NK-92 treated with Interleukin-12 subunit alpha and Interleukin-12 subunit beta, amount 100 ng/mL, for 24 hours (cell line): ENCODE measurements around the gene ADGRE3.
"Not testable (repeated sequence)": the region's sequence is repeated elsewhere in the genome, so short reads cannot be mapped to it uniquely, and the experiment has no call there.

Experiments used
- DNase-seq: peaks from one replicate; lab custom pipeline; 2025; lab: John Stamatoyannopoulos, UW

The ADGRE3 gene

DNA sequence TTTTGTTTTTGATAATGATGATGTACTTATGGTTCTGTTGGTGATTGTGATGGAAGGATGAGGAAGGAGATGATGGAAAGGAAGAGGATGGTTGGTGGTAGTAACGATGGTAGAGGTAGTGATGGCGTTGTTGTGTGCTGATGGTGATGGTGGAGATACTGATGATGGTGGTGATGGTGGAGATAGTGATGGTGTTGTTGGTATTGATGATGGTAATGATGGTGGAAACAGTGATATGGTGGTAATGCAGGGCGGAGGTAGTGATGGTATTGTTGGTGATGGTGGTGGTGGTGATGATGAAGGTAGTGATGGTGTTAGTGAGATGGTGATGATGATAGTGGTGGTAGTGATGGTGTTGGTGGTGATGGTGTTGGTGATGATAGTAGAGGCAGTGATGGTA lies 79.1 kb downstream of the ADGRE3 start:
- no peak for DNase-seq

DNA sequence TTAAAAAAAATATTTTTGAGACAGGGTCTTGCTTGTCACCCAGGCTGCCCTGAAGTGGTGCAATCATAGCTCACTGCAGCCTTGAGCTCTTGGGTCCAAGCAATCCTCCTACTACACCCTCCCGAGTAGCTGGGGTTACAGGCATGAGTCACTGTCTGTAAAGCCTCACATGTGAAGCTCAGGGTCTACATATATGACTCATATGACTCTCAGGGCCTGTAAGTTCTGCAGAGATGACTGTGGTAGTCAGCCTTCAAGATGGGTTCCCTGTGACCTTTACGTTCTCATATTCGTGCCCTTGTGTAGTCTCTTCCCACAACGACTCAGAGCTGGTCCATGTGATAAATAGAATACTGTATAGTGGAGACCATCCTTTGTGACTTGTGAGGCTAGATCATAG lies 85.2 kb downstream of the ADGRE3 start:
- peak; percentile 31 for DNase-seq

DNA sequence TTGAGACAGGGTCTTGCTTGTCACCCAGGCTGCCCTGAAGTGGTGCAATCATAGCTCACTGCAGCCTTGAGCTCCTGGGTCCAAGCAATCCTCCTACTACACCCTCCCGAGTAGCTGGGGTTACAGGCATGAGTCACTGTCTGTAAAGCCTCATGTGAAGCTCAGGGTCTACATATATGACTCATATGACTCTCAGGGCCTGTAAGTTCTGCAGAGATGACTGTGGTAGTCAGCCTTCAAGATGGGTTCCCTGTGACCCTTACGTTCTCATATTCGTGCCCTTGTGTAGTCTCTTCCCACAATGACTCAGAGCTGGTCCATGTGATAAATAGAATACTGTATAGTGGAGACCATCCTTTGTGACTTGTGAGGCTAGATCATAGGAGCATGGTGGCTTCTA lies 89.5 kb downstream of the ADGRE3 start:
- peak; percentile 58 for DNase-seq

DNA sequence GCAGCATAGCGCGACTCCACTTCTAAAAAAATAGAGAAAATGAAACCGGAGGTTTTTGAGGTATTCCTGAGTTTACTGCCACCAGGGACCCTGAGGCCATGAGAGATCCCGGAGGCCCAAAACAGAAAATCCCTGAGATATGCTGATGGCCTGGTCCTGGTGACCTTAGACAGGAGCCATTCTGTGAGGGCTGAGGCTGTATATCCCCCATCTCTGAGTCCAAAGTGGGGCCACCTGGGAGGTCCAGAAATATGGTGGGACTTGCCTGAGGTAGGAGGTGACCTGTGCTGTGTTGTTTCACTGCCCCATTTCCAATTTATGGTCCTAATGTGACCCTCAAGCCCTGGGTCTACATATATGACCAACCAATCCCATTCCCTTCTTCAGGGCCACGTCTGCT lies 90.3 kb downstream of the ADGRE3 start:
- not testable (repeated sequence) for DNase-seq

DNA sequence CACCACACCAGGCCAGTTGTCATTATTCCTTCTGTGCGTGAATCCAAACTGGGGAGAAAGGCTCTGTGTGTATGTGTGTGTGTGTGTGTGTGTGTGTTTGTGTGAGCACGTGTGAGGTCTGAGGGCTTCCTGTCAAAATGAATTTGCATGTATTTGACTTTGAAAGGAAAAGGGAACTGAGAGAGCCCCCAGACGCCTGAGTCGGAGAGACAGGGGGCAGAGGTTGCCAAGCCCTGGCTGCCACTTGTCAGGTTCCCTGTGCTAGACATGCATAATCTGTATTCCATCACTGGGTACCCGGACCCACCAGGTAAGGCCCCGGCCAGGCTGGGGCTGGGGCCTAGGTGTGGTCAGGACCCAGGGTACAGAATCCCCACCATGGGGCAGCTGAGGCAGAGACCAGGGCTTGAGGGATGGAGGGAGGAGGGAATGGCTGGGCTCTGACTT lies 91.7 kb downstream of the ADGRE3 start, which contains the start of gene CLEC17A:
Gene CLEC17A (plus strand): TSS at position 191 of the 447 bp plus-strand sequence. CDS start 77 bp downstream, at position 268.
- no peak for DNase-seq

DNA sequence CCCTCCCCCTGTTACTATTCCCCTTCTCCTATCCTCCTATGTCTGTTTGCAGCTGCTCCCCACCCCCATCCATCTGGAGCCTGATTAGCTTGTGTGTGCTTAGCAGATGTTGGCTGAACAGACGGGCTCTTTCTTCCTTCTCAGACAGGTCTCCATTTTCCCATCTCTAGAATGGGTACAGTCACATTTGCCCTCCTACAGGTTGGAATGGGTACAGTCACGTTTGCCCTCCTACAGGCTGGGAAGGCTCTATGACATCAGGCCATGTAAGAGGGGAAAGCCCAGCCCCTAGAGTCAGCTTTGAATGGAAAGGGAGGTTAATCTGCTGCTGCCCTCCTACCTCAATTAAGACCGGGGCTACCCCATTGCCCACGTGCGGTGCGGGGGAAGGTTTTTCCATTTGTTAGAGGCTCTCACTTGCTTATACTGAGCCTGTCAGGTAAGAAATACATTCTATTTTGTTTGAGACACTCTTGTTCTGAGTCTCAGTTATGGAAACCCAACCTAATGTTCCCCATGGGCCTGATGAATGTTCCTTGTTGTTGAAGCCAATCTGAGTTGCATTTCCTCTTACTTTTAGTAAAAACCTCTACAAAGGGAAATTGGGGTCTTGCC lies 93.9 kb downstream of the ADGRE3 start:
- DNase-seq = no peak

DNA sequence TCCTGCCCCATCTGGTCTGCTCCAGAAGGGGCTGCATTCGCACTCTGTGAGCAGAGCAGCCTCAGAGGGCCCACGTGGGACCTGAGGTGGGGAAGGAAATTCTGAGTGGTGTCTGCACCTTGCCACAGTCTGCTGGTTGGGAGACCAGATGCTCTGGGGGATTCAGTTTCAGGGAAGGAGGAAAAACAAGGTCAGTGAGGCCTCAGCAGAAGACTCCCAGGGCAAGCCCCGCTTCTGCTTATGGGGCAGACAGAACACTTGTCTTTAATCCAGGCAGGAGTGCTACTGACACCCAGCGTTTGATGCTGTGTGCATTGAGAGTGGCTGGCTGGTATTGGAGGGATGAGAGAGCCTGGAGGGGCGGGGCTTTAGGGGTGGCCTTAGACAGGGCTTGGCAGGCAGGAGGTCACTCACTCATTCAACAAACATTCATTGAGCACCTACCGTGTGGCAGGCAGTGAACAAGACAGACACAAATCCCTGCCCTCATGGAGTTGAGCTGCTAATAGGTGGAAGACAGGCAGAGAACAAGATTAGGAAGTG lies 96.7 kb downstream of the ADGRE3 start:
- DNase-seq = no peak

DNA sequence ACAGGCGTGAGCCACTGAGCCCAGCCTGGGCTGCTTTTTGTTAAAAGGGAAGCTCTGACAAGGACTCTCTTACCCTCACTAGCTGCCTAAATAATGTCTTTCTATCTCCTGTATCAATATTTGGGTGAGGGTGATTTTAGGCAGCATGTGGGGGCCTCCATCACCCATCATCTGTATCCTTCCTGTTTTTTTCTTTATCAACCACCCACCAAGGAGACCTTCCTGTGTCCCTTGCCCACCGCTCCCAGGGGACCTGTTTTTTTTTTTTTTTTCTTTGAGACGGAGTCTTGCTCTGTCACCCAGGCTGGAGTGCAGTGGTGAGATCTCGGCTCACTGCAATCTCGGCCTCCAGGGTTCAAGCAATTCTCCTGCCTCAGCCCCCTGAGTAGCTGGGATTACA lies 97.4 kb downstream of the ADGRE3 start:
- no peak for DNase-seq

DNA sequence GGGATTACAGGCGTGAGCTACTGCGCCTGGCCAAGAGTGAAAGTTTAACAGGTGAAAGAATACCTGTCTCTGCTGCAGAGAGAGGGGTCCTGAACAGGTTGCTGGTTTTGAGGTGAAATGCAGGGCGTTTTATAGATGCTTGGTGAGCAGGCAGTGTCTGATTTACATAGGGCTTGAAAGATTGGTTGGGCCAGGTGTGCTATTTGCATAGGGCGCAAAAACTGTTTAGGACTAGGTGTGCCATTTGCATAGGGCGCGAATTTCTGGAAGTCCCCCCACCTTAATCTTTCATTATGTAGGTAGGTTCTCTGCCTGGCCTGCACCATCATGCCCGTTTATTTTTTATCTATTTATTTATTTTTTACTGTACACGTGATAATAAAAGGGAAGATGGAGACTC lies 98.3 kb downstream of the ADGRE3 start:
- DNase-seq = no peak

DNA sequence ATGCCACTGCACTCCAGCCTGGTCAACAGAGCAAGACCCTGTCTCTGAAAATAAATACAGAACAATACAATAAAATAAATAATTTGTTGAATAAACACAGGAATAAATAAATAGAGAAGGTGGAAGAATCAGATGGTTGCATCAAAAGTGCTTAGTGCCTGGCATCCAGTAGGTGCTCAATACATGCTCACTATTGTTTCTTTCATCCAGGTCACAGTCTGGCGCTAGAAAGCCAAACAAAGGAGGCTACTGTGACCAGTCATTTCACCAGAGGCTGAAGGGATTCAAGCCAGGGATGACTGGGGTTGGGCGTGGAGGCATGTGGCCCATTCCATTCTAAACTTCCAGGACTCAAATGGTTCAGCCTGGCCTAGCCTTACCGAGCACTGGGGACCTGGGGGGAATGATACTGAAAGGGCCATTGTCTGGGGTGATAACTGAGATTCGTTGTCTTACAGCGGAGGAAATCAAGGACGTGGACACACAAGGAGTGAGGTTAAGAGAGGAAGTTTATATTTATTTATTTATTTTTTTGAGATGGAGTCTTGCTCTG lies 99.1 kb downstream of the ADGRE3 start:
- no peak for DNase-seq

DNA sequence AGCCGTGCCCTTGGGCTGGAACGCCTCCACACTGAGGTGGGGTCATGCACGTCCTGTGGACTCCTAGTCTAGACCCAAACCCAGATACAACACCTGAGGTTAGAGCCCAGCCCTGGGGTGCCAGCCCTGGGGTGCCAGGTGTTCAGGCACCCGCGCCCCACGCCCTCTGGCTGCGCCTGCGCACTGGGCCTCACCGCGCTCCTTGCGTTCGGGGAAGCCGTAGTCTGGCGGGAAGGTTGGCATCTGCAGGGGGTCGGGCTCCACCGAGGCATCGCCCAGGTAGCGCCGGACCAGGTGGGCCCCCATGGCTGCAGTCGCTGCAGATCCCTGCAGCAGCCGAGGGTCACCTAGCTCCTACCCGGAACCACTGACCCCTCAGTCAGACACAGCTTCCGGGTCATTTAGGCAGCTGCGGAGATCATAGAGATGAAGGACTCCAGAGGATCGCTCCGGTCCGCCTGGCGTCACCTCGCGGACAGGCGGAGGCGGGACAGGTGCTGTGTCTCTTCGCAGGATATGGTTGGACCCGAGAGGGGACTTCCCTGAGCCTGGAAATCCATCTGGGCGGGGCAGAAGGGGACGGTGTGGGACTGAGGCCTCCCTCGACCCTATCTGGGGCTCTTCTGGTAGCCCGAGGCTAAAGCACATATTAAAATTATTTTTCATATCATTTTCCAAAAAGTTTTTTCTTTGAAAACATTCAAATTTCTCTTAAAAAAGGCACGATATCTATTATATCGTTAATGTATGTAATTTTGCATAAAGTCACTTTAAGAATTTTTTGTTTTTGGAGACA lies 102.8 kb downstream of the ADGRE3 start, which contains the start of gene NDUFB7:
Gene NDUFB7 (minus strand): TSS at position 372 of the 796 bp plus-strand sequence. CDS start 66 bp downstream, at position 306.
- DNase-seq = peak; percentile 90

DNA sequence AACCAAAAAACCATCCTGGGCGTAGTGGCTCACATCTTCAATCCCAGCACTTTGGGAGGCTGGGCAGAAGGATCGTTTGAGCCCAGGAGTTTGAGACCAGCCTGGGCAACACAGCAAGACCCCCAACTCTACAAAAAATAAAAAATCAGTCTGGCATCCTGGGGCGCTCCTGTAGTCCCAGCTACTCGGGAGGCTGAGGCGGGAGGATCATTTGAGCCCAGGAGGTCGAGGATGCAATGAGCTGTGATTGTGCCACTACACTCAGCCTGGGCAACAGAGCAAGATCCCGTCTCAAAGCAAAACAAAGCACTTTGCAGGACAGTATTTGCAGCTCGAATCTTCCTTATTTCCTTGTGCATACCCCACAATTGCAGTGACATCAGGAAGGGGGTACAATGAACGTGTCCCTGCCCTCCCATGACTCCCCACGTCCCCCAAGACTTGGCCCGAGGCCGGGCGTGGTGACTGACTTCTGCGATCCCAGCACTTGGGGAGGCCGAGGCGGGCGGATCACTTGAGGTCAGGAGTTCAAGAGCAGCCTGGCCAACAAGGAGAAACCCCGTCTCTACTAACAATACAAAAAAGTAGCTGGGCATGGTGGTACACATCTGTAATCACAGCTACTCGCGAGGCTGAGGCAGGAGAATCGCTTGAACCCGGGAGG lies 103.6 kb downstream of the ADGRE3 start:
- DNase-seq = no peak
